Nucleus accumbens (tissue), 56 donors: ENCODE data around the gene TIAM2.

Source experiments
- DNase-seq, 56 donors: peaks; one replicate each; lab custom pipeline; 2025; lab: John Stamatoyannopoulos, UW

The TIAM2 gene

GRCh38 chr6:155054491-155055250 lies 59.6 kb downstream of the TIAM2 start:
- DNase-seq: no peak

- DNase-seq: no peak
Observed at GRCh38 chr6:155055729-155056128, 60.6 kb downstream of the TIAM2 start.

DNA sequence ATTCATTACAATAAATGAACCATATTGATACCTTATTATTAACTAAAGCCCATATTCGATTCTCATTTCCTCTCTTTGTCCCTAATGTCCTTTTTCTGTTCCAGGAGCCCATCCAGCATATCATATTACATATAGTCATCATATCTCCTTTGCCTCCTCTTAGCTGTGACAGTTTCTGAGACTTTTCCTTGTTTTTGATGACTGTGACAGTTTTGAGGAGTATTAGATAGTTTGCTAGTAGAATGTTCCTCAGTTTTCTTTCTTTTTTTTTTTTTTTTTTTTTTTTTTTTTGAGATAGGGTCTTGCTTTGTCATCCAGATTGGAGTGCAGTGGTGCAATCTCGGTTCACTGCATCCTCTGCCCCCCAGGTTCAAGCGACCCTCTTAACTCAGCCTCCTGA lies 61.6 kb downstream of the TIAM2 start:
- no peak for DNase-seq

DNA sequence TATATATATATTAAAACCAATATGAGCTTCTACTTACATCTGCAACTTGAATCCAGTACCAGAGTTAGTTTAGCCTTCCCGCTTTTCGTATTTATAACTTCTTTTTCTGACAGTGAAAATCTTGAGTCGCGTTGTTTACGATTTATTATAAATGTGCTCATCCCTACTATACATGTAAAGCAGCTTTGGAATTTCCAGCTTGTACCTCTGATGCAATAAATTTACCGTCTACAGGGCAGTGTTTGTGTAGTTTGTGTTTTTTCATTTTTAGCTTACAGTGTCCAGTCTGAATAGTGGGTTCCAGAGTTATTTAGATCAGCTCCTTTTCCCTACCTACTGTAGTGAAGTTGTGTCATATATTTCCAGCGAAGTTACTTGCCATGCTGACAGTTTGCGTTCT lies 66.3 kb downstream of the TIAM2 start:
- no peak for DNase-seq

- no peak for DNase-seq
Observed at GRCh38 chr6:155062866-155063341, 67.8 kb downstream of the TIAM2 start.

GRCh38 chr6:155064303-155064702 lies 69.2 kb downstream of the TIAM2 start:
- DNase-seq: no peak

DNA sequence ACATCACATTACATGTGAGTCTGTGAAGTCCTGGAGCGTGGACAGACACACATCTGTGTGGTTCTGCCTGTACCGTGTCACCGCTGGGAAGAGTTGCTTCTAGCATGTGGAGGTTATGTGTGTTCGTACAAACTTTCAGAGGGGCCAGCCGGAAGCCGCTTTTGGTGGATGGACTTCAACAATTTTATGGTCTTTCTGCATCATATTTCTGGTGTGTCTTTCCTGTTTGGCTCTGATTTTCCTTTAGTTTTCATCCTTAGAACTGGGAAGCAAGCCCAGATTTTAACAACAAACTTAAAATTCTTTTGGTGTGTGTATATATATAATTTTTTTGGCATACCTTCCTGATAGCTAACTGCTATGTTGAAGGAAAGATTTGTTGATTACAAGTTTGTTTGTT lies 71.2 kb downstream of the TIAM2 start:
- no peak for DNase-seq

DNA sequence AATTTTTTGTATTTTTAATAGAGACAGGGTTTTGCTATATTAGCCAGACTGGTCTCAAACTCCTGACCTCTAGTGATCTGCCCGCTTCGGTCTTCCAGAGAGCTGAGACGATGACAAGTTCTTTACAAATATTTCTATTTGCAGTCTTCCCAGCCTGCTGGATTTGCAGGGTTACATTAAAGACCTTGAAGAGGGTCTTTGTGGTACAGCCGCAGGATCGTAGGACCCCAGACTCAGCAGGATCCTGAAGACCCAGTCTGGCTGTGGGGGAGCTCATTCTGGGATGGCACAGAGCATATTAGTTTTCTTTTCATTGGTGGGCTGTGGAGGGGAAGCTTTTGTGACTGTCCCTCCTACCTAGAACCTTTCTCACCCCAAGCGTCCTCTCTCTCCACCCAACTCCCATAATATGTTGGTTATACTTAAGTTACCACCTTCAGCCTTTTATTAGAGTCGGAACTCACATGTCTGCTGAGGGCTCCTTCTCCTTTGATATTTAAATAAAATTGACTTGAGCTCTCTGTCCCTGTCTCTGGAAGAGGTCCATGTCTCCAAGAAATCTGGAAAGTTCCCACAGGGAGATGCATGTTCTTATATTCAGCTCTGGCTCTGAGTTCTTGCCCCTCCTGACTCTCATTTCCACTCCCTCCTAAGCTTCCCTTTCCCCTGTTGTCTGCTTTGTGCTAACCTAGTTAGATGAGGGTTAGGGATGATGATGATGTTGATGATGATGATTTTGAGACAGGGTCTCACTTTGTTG lies 72.0 kb downstream of the TIAM2 start:
- no peak for DNase-seq

DNA sequence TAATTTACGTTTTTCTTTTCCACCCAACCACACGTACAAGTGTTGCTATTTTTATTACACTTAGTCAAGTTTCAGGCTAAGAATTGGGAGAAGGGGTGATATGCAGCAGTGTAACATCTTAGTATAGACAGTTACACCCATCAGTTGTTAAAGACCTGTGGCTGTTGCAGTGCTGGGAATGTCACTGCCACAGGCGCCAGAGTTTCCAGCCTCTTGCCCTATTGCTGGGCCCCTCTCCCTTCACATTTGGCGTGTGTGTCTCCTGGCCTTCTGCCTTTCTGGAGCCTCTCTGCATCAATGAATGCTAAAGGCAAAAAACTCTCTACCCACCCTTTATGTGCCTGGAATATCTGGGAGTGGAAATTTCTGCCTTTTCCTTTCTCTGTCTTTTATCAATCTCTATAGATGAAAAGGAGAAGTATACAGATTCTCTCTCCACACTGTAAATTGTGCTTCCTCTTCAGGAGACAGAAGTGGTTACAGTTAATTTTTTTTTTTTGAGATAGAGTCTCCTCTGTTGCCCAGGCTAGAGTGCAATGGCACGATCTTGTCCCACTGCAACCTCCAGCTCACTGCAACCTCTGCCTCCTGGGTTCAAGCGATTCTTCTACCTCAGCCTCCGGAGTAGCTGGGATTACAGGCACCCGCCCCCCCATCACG lies 73.0 kb downstream of the TIAM2 start:
- no peak for DNase-seq

GRCh38 chr6:155069543-155069942 lies 74.4 kb downstream of the TIAM2 start:
- no peak for DNase-seq

GRCh38 chr6:155075930-155076695 lies 81.0 kb downstream of the TIAM2 start:
- no peak for DNase-seq

DNA sequence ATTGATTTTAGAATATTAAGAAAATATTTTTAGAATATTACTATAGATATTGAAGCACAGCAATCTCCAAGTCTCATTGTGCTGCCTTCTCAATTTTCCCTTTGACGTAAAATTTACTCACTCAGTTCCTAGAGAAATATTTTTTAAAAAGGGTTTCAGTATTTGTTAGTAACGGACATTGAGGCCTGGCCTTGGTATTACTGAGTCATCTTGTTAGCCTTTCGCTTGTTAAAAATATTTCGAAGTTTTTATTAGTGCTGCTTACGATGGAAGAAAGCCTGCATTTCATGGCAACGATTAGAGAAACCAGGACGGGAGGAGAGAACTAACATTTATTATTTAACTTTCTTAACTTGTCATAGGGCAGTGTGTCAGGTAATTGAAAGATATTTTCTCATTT lies 82.2 kb downstream of the TIAM2 start:
- DNase-seq: no peak

DNA sequence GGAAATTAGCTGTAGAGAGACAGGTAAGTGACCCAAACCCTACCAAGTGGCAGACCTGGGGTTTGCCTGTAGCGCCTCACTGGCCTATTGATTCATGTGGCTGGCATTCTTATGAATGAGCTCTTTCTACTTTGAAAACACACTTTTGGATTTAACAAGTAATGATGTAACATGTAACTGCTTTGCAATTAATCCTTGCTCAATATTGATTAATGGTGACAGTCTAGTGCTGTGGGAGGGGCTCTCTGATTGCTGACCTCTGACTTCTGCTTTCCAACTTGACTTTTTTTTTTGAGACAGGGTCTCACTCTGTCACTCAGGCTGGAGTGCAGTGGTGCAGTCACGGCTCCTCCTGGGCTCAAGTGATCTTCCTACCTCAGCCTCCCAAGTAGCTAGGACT lies 82.7 kb downstream of the TIAM2 start:
- no peak for DNase-seq

DNA sequence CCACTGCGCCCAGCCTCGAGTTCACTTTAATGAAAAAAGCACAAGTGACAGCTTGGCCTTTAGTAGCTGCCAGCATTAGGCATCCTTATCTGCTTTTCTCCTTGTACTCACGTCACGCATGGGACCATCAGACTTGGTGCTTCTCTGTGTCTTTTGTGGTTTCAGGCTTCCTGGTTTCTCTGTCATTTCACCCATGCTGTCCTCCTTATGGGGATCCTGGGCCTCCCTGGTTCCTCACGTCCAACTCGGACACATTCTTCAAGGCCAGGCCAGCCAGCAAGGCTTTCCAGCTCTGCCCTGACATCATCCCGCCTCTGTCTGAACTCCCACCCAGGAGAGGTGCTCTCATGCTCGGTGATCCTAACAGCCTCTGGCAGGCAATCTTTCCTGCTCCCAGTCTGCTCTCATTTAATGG lies 83.2 kb downstream of the TIAM2 start:
- DNase-seq: no peak

DNA sequence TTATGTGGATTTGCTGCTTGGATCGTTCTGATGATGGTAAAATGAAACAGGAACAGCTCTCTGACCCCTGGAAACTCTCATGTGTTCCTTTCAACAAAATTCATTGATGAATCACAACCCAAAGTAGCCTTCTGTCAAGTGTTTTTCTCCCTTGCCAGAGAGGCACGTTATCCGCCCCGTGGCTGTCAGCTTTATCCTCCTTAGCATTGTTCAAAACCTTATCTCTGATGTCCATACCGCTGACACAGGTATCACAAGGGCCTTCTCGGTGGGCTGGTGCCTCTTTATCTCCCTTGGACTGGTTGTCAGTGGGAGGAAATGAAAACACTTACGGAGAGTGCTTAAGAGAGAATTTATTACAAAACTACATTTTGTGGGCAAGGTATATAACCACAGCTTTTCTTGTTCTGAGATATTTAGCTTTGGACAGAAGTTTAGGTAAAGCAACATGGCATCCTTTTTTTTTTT lies 84.9 kb downstream of the TIAM2 start:
- no peak for DNase-seq

- DNase-seq: no peak
Observed at GRCh38 chr6:155080881-155081845, 86.0 kb downstream of the TIAM2 start.

DNA sequence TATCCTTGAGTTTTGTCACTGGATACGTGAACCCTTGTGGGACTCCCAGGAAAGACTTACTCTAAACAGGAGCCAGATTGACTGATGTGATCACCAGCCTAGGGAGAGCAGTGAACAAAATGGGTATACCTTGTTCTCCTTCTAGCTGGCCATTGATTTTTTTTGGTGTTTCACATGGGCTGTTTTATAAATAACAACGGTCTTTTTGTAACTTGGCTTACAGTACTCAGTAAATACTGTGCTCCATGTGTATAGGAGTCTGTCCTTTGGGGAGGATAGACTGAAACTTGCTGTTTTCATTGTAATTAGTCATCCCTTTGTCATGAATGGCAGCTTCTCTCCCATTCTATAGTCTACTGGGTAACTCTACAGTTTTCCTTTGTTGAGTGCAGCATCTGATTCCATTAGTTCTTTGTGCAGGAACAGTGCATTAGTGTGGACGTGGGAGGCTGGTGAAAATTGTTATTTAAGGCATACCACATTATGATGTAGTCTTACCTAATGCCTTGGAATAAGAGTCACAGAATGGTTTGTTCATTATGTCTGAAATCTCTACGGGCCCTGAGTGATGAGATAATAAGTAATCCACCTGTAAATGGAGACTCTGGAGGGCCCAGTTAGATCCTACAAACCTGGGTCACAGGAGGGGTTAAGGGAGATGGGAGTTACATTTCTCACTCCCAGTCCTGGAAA lies 89.5 kb downstream of the TIAM2 start:
- DNase-seq: no peak

DNA sequence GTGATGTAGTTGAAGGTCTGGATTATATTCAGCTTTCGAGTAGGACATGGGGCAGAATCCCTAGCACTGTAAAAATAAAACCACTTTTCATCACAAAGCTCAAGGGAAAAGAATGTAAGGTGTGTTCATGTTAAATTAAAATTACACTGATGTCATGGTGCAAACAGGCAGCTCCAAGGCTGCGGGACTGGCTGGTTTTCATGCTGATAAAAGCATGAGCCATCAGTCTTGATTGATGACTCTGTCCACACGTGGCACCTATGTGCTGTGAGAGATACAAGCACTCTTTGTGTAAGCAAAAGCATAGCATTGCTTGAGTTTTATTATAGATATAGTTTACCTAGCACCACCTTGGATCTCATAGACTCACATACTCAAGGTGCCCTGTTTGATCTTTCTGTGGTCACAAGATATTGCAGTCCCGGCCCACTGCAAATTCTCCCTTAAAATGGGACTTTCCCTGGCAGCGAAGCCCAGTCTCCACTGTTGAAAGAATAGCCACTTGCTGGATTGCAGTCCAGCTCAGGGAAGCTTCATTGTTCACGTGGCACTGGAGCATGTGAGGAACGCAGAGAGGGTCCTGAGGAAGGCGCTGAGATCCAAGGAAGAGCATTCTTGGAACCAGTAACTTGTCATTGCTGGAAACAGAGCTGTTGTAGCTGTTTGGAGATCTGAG lies 90.6 kb downstream of the TIAM2 start:
- DNase-seq: no peak
